Ascending aorta (tissue), 2 donors: Measurements from ENCODE around the gene FLNB. TPM values are rescaled to one million over a fixed set of nuclear protein-coding genes. Genes with fewer than 3 reads are reported as not detected.

ENCODE experiments used
- DNase-seq, 2 donors: peaks; one replicate each; pipeline ENCODE4 v3.0.0-alpha.2; 2019; ENCODE audit warnings: low spot score in 2 of 2
- H3K27ac ChIP-seq, 2 donors: fragments of 200-600 bp; sonication (generic); one replicate each; pipeline ENCODE4 v1.5.1; 2016 to 2017; ENCODE audit warnings: mild to moderate bottlenecking in 1 of 2
- H3K27me3 ChIP-seq: fragments of 200-600 bp; sonication (generic); one replicate; pipeline ENCODE4 v1.5.1; 2017
- H3K36me3 ChIP-seq, 2 donors: fragments of 200-600 bp; sonication (generic); one replicate each; pipeline ENCODE4 v1.5.1; 2016
- H3K4me1 ChIP-seq, 2 donors: fragments of 200-600 bp; sonication (generic); one replicate each; pipeline ENCODE4 v1.5.1; 2016 to 2017; ENCODE audit warnings: mild to moderate bottlenecking in 1 of 2
- H3K4me3 ChIP-seq, 2 donors: fragments of 200-600 bp; sonication (generic); one replicate each; pipeline ENCODE4 v1.5.1; 2016 to 2017; ENCODE audit warnings: mild to moderate bottlenecking in 1 of 2
- H3K9me3 ChIP-seq, 2 donors: fragments of 200-600 bp; sonication (generic); one replicate each; pipeline ENCODE4 v1.5.1; 2016
- intact Hi-C: fragments of 100-400 bp; cut with DNase I; formaldehyde crosslinking; loops from one replicate; pipeline ENCODE4 v1.15.1; 2023
- total RNA-seq: library from RNA; depleted of rRNA; stranded (reverse); fragments of >200 nt; gene quantifications from one replicate; pipeline ENCODE4 v1.1.0, GENCODE V29; 2016
- TF ChIP-seq, protein P1 (sequence below), 3 experiments: fragments of 200-600 bp in 2 of 3; fragments of 450-650 bp in 1 of 3; sonication (generic) in 2 of 3; IDR thresholded peaks; one replicate each; pipeline ENCODE4 v1.5.1; 2016 to 2019; ENCODE audit warnings: antibody characterized with exemption in 3 of 3, mild to moderate bottlenecking in 1 of 3, moderate library complexity in 1 of 3

The FLNB gene
- total RNA-seq, 1 donor from 2014 or later = 144 TPM

DNA sequence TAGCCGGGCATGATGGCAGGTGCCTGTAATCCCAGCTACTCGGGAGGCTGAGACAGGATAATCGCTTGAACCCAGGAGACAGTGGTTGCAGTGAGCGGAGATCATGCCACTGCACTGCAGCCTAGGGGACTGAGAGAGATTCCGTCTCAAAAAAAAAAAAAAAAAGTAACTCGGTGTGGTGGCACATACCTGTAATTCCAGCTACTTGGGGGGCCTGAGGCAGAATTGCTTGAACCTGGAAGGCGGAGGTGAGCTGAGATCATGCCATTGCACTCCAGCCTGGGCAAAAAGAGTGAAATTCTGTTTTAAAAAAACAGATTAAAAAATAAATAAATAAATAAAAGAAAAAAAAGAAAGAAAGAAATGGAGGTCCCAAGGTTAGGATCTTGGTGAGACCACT is 6.2 kb upstream of the FLNB start:
- TF ChIP-seq, protein P1, sequence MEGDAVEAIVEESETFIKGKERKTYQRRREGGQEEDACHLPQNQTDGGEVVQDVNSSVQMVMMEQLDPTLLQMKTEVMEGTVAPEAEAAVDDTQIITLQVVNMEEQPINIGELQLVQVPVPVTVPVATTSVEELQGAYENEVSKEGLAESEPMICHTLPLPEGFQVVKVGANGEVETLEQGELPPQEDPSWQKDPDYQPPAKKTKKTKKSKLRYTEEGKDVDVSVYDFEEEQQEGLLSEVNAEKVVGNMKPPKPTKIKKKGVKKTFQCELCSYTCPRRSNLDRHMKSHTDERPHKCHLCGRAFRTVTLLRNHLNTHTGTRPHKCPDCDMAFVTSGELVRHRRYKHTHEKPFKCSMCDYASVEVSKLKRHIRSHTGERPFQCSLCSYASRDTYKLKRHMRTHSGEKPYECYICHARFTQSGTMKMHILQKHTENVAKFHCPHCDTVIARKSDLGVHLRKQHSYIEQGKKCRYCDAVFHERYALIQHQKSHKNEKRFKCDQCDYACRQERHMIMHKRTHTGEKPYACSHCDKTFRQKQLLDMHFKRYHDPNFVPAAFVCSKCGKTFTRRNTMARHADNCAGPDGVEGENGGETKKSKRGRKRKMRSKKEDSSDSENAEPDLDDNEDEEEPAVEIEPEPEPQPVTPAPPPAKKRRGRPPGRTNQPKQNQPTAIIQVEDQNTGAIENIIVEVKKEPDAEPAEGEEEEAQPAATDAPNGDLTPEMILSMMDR (IDR thresholded peaks at IDR 0.05) = no peak
- Histone ChIP-seq H3K4me1 (peaks cover 0 to 4% of the 10 kb centered on the region in 2 donors), H3K9me3 (no peaks in the 10 kb centered on the region), H3K27me3 (no peaks in the 10 kb centered on the region), H3K36me3 (no peaks in the 10 kb centered on the region), H3K27ac (no peak overlapping the region), H3K4me3 (no peak overlapping the region)
- DNase-seq = no peak
- intact Hi-C loops = no loop called here

DNA sequence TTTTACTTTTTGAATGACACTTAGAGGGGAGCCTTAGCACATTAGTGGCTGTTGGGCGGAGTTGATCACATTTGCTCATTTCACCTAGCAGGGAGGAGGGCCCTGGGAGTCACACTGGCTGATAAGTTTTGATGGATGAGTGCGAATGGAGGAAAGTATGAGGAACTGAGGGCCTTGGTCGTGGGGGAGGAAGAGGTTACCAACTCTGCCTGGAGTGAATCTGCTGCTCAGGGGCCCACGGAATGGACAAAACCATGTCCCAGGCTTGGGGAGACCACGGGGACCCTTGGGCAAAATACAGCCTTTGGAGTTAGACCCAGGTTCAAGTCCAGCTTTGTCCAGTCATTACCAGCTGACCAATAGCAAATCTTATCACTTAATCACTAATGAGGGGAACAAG is 5.1 kb upstream of the FLNB start:
- DNase-seq = no peak
- H3K4me1 ChIP-seq = peaks cover 0 to 8% of the 10 kb centered on the region in 2 donors
- H3K4me3 ChIP-seq = no peak overlapping the region
- no peak overlapping the region for H3K27ac ChIP-seq
- intact Hi-C loops = no loop called here
- H3K36me3 ChIP-seq = no peaks in the 10 kb centered on the region
- no peaks in the 10 kb centered on the region for H3K27me3 ChIP-seq
- no peaks in the 10 kb centered on the region for H3K9me3 ChIP-seq
- TF ChIP-seq, protein P1 (IDR thresholded peaks at IDR 0.05) = no peak

DNA sequence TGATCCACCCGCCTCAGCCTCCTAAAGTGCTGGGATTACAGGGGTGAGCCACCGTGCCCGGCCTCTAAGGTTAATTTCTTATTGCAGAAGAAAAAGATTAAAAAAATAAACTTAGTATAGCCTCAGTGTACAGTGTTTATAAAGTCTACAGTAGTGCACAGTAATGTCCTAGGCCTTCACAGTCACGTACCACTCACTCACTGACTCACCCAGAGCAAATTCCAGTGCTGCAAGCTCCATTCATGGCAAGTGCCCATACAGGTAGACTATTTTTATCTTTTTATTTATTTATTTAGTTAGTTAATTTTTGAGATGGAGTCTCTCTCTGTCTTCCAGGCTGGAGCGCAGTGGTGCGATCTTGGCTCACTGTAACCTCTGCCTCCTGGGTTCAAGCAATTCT is 3.2 kb upstream of the FLNB start:
- no peak overlapping the region for H3K4me3 ChIP-seq
- H3K27ac ChIP-seq = peak overlapping the region in 1 of 2 donors; percentile 17
- H3K9me3 ChIP-seq = no peaks in the 10 kb centered on the region
- no peaks in the 10 kb centered on the region for H3K27me3 ChIP-seq
- intact Hi-C loops = loop anchor here (5.0 kb wide), 3 partner anchors 53 to 138 kb away; no protein-coding TSS in a partner anchor
- DNase-seq = no peak
- H3K36me3 ChIP-seq = no peaks in the 10 kb centered on the region
- H3K4me1 ChIP-seq = peaks cover 0 to 4% of the 10 kb centered on the region in 2 donors
- TF ChIP-seq, protein P1 (IDR thresholded peaks at IDR 0.05) = no peak

DNA sequence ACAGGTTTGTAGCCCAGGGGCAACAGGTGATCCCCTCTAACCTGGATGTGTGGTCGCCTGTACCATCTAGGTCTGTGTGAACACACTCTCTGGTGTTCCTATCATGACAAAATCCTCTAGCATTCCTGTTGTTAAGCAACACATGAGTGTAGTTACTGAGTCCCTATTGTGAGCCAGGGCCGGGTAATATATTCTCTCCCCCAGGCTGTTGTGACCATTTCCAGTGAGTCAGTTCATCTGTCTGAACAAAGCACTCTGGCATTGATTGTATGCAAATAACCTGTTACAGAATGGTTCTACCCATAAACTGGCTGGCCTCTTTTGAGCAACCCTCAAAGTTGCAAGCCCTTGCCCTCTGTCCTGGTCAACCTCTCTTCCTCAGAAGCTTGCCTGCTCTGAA is 2.6 kb upstream of the FLNB start:
- intact Hi-C loops = loop anchor here (5.0 kb wide), 3 partner anchors 53 to 138 kb away; no protein-coding TSS in a partner anchor
- Histone ChIP-seq H3K9me3 (no peaks in the 10 kb centered on the region), H3K4me3 (no peak overlapping the region), H3K4me1 (peaks cover 3 to 9% of the 10 kb centered on the region in 2 donors), H3K36me3 (no peaks in the 10 kb centered on the region), H3K27me3 (no peaks in the 10 kb centered on the region), H3K27ac (no peak overlapping the region)
- DNase-seq = no peak
- TF ChIP-seq, protein P1 (IDR thresholded peaks at IDR 0.05) = no peak

DNA sequence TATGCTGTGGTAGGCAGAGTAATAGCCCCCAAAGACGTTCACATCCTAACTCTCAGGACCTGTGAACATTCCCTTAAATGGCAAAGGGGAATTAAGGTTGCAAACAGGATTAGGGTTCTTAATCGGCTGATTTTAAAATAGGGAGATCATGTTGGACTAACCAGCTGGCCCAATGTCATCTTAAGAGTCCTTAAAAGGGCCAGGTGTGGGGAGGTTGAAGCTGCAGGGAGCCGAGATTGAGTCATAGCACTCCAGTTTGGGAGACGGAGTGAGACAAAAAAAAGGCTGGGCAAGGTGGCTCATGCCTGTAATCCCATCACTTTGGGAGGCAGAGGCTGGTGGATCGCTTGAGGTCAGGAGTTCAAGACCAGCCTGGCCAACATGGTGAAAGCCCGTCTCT is 1.6 kb upstream of the FLNB start:
- no peak for DNase-seq
- no peaks in the 10 kb centered on the region for H3K9me3 ChIP-seq
- peaks cover 3 to 15% of the 10 kb centered on the region in 2 donors for H3K4me1 ChIP-seq
- TF ChIP-seq, protein P1 (IDR thresholded peaks at IDR 0.05) = no peak
- H3K27me3 ChIP-seq = no peaks in the 10 kb centered on the region
- no peak overlapping the region for H3K4me3 ChIP-seq
- no peaks in the 10 kb centered on the region for H3K36me3 ChIP-seq
- intact Hi-C loops = loop anchor here (5.0 kb wide), 3 partner anchors 54 to 139 kb away; no protein-coding TSS in a partner anchor
- no peak overlapping the region for H3K27ac ChIP-seq
